OCI-LY3 (cell line): ENCODE results near the gene CD99L2.

Experiments used
- H2AFZ ChIP-seq: fragments of 200-600, 300-600 bp; shearing (Covaris generic); 2 replicates; pipeline ENCODE4 v1.6.0; 2014; ENCODE audit warnings: antibody characterized with exemption, low read depth, low read length
- H3K27ac ChIP-seq: fragments of 200-600, 300-600 bp; sonication (generic); 2 replicates; pipeline ENCODE4 v1.5.1; 2014; ENCODE audit warnings: mild to moderate bottlenecking, low read length, moderate library complexity, mixed read lengths
- H3K27me3 ChIP-seq: fragments of 200-600, 300-600 bp; sonication (generic); 2 replicates; pipeline ENCODE4 v1.6.1; 2014; ENCODE audit warnings: low read depth, low read length, mixed read lengths
- H3K36me3 ChIP-seq: fragments of 200-600, 300-600 bp; sonication (generic); replicated peaks from 2 replicates; pipeline ENCODE3; 2014; ENCODE audit warnings: low read depth, low read length, mixed read lengths
- H3K4me1 ChIP-seq: fragments of 300-600, 200-600 bp; sonication (generic); 2 replicates; pipeline ENCODE4 v1.6.1; 2014; ENCODE audit warnings: low read length, mixed read lengths
- H3K4me2 ChIP-seq: fragments of 200-600, 300-600 bp; sonication (generic); 2 replicates; pipeline ENCODE4 v1.6.1; 2014; ENCODE audit warnings: low read length, mixed read lengths
- H3K4me3 ChIP-seq: fragments of 300-600, 200-600 bp; sonication (generic); 2 replicates; pipeline ENCODE4 v1.5.1; 2014; ENCODE audit warnings: antibody characterized with exemption, mild to moderate bottlenecking, low read length, moderate library complexity
- H3K79me2 ChIP-seq: fragments of 300-600, 200-600 bp; shearing (Covaris generic); 2 replicates; pipeline ENCODE4 v1.6.1; 2014; ENCODE audit warnings: mild to moderate bottlenecking, low read length, mixed read lengths
- H3K9ac ChIP-seq: fragments of 300-600, 200-600 bp; shearing (Covaris generic); 2 replicates; pipeline ENCODE4 v1.6.0; 2014; ENCODE audit warnings: mild to moderate bottlenecking, low read length, moderate library complexity
- H3K9me3 ChIP-seq: fragments of 200-600, 300-600 bp; shearing (Covaris generic); 2 replicates; pipeline ENCODE4 v1.6.1; 2014; ENCODE audit warnings: low read length, mixed read lengths; ENCODE audit not compliant: insufficient read depth
- H4K20me1 ChIP-seq: fragments of 200-600, 300-600 bp; sonication (generic); 2 replicates; pipeline ENCODE4 v1.6.1; 2016; ENCODE audit warnings: low read length, mixed read lengths; ENCODE audit not compliant: insufficient read depth
- CTCF ChIP-seq: fragments of 200-600, 300-600 bp; sonication (generic); IDR thresholded peaks from 2 replicates; pipeline ENCODE4 v1.5.1; 2014; ENCODE audit warnings: antibody characterized with exemption, low read length, low read depth
- EZH2phosphoT487 ChIP-seq: fragments of 200-600 bp; shearing (Covaris generic); IDR thresholded peaks from 2 replicates; pipeline ENCODE4 v1.6.1; 2018; ENCODE audit warnings: antibody characterized with exemption, mixed run types, low read depth

The CD99L2 gene

GRCh38 chrX:150752124-150752523, 146.3 kb downstream of the CD99L2 start:
- TF ChIP-seq CTCF (no peak), EZH2phosphoT487 (no peak)
- no peak overlapping the region for H3K9ac ChIP-seq
- no peak overlapping the region for H2AFZ ChIP-seq
- no peaks in the 10 kb centered on the region for H3K9me3 ChIP-seq
- no peak overlapping the region for H3K27ac ChIP-seq
- H3K4me2 ChIP-seq = no peak overlapping the region
- no peaks in the 10 kb centered on the region for H3K4me1 ChIP-seq
- no peaks in the 10 kb centered on the region for H3K79me2 ChIP-seq
- H3K27me3 ChIP-seq = no peaks in the 10 kb centered on the region
- peaks cover 3% of the 10 kb centered on the region for H3K36me3 ChIP-seq
- no peak overlapping the region for H3K4me3 ChIP-seq
- H4K20me1 ChIP-seq = no peaks in the 10 kb centered on the region

- H3K36me3 ChIP-seq = peaks cover 46% of the 10 kb centered on the region
- no peaks in the 10 kb centered on the region for H3K9me3 ChIP-seq
Observed at GRCh38 chrX:150736475-150736874, 162.0 kb downstream of the CD99L2 start.

DNA sequence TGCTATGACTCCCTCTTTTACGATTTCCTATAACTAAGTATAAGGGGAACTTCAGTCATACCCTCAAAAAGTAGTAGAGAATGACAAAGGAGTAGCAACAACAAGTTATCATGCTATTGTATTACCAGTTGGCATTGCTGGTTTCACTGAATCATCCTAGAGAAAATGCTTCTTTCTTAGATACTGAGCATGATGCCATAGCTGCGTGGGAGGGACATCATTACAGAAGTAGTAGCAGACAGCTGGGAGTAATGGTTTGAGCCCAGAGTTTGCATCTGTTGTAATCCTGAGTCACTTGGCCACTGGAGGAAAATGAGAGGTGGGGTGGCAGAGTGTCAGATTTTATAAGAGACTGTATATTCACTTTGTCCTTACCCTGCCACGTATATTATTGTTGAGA, 166.7 kb downstream of the CD99L2 start:
- no peak overlapping the region for H3K4me2 ChIP-seq
- peaks cover 37% of the 10 kb centered on the region for H3K36me3 ChIP-seq
- no peaks in the 10 kb centered on the region for H4K20me1 ChIP-seq
- no peaks in the 10 kb centered on the region for H3K79me2 ChIP-seq
- H3K9ac ChIP-seq = no peak overlapping the region
- H3K9me3 ChIP-seq = no peaks in the 10 kb centered on the region
- TF ChIP-seq CTCF (no peak), EZH2phosphoT487 (no peak)
- H3K4me3 ChIP-seq = no peak overlapping the region
- H2AFZ ChIP-seq = no peak overlapping the region
- H3K4me1 ChIP-seq = peaks cover 6% of the 10 kb centered on the region; the same call in 1 of the 2 replicates
- no peaks in the 10 kb centered on the region for H3K27me3 ChIP-seq
- no peak overlapping the region for H3K27ac ChIP-seq

More at GRCh38 chrX:150736475-150736874, 162.0 kb downstream of the CD99L2 start:
- Histone ChIP-seq H3K4me1 (peaks cover 6% of the 10 kb centered on the region; the same call in 1 of the 2 replicates), H3K27me3 (no peaks in the 10 kb centered on the region), H4K20me1 (no peaks in the 10 kb centered on the region), H3K79me2 (no peaks in the 10 kb centered on the region), H2AFZ (no peak overlapping the region), H3K4me2 (no peak overlapping the region), H3K27ac (no peak overlapping the region), H3K9ac (no peak overlapping the region), H3K4me3 (no peak overlapping the region)
- TF ChIP-seq EZH2phosphoT487 (no peak), CTCF (no peak)

GRCh38 chrX:150730719-150731118, 167.7 kb downstream of the CD99L2 start:
- TF ChIP-seq EZH2phosphoT487 = no peak
- Histone ChIP-seq H3K4me2 (no peak overlapping the region), H3K36me3 (peaks cover 27% of the 10 kb centered on the region), H3K27me3 (no peaks in the 10 kb centered on the region), H3K4me3 (no peak overlapping the region), H3K9me3 (no peaks in the 10 kb centered on the region), H2AFZ (no peak overlapping the region), H3K9ac (no peak overlapping the region), H3K27ac (no peak overlapping the region), H3K79me2 (peaks cover 6% of the 10 kb centered on the region; the same call in 1 of the 2 replicates), H4K20me1 (peaks cover 2% of the 10 kb centered on the region; the same call in 1 of the 2 replicates), H3K4me1 (no peaks in the 10 kb centered on the region)
